NCI-H345 (cell line): ENCODE measurements around the gene SLC36A3.
A peak's percentile ranks its signal among the peaks of the same experiment; 100 is the strongest.
"Not testable (repeated sequence)": the region's sequence is repeated elsewhere in the genome, so short reads cannot be mapped to it uniquely, and the experiment has no call there.

ENCODE experiments used
- DNase-seq: peaks from one replicate; lab custom pipeline; 2025; lab: John Stamatoyannopoulos, UW

Gene SLC36A3

DNA sequence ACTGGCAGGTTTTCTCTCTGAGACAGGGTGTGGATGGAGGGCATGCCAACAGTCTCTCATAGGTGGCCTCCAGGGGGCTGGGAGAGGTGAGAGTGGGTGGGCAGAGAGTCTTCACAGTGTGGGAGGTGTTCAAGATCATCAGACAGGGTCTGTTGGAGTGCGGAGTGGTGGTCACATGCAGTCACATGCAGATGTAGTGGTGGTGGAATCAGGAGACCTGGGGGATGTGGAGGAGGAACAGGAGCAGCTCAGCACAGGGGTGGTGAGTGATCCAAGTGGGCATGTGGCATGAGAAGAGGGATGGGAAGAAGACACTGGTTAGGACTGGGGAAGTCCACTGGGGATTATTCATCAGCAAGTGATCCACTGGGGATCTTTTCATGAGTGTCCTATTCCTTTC, 44.8 kb downstream of the SLC36A3 start:
- no peak for DNase-seq

DNA sequence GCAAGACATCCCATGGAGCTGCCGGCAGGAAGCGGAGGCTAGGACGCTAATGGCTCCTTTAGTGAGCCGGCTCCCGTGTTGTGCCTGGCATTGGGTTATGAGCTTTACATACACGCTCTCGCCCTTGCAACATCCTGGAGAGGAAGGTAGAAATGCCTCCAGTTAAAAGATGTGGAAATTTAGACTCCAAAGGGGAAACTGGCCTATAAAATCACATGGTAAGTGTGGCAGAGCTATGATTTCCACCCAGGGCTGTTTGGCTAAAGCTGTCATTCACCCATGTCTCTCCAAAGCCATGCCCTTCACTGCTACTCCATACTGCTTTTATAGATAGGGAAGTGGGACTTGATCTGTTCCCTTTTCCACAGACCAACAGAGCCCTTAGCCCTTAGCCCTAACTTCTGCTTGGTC, 45.4 kb downstream of the SLC36A3 start:
- DNase-seq: no peak

DNA sequence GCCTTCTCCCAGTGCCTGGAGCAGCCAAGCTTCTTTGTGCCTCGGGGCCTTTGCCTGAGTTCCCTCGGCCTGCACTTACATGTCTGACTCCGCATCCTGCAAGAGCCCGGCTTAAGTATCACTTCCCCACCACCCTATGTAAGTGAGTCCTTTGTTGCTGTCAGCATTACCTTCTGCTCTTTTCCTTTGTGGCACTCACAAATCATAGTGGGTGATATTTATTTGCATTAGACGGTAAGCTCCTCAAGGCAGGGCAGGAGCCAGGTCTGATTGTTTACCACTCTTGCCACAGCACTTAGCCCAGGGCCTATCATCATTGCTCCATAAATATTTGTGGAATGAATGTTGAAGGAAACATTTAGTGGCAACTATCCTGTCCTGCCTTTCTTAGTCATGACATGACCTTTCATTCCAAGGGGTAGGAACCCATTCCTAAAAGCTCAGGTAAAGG, 45.8 kb downstream of the SLC36A3 start:
- no peak for DNase-seq

DNA sequence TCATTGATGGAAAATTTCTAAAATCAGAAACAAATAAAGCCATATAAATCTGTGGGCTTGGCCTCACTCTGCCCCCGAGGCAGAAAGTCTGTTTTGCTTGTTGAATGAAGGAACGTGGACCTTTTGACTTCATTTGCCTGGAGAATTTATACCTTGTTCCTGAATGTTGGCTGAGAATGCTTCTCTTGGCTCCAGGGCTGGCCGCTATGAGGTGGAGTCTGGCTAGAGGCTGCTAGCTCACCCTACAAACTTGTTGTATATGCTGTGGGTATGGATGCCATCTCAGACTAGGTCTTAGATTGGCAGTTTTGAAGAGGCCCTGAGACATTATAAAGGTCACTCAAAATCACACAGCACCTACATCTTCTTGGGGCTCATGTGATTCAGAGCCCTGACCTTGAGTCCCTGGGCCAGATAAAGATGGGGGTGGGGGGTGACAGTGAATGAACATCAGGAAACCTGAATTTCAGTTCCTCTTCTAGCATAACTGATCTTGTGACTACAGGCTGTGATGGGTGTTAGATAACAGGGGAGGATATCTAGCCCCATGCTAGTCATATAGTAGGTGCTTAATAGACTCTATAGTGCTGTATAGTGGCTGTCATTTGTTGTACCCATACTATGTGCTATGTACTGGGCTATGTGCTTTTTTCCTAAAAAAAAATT, 47.8 kb downstream of the SLC36A3 start:
- no peak for DNase-seq

DNA sequence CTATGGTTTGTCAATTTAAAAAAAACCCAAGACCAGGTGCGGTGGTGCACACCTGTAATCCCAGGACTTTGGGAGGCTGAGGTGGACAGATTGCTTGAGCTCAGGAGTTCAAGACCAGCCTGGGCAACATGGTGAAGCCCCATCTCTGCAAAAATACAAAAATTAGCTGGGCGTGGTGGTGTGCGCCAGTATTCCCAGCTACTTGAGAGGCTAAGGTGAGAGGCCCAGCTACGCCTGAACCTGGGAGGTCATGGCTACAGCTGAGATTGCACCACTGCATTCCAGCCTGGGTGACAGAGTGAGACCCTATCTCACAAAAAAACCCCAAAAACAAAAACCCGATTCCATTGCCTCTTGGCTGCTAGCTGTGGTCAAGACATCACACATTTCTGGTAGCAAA, 48.6 kb downstream of the SLC36A3 start:
- not testable (repeated sequence) for DNase-seq

DNA sequence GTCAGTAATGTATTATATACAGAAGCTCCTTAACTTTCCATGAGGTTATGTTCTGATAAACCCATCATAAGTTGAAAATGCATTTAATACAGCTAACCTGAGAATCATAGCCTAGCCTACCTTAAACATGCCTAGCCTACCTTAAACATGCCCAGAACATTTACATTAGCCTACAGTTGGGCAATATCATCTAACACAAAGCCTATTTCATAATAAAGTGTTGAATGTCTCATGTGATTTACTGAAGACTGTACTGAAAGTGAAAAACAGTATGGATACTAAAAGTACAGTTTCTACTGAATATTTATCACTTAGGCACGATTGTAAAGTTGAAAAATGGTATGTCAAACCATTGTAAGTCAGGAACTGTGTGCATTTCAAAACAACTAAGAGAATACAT, 49.0 kb downstream of the SLC36A3 start:
- DNase-seq: no peak

DNA sequence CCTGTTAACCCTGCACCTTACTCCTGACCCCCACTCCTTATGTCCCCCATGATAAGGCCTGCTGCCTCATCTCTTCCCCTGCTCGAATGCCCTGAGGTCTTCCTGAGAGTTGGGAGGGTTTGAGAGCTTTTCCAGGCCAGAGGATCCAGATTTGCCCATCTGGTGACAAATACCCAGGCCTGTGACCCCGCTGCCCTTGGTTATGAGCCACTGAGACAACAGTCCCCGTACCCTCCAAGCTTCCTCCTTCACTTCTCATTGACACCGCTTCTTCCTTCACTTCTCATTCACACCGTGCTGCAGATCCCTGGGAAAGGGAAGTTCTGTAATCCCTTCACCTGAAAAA, 50.0 kb downstream of the SLC36A3 start:
- no peak for DNase-seq

DNA sequence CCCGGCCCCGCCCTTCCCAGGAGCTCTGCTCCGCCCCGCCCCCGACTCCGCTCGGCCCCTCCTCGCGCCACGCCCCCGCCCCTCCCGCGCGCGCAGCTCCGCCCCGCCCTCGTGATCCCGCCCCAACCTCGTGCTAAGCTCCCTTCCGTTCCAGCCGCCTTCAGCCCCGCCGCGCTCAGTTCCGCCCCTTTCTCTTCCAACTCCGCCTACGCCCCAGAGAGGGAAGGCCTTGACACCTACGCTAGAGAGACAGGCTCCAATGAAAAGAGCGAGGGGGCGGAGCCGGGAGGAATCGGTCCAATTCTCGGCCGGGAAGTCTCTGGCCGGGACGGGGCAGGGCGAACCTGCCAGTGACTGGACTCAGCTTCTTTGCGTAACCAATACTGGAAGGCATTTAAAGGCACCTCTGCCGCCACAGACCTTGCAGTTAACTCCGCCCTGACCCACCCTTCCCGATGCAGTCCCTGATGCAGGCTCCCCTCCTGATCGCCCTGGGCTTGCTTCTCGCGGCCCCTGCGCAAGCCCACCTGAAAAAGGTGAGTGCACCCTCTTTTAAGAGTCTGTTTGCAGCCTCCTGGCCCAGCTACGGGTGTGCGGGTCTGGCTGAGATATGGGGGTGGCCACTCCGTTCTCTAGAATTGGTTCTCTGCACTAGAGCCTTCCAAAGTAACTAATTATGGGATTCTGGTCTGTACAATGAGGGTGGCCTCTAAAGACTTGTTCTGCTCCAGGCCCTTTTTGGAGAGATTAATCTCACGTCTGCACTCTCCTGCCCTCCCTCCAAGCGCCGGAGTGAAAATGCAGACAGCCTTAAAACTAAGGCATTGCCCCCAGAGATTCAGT, 50.6 kb downstream of the SLC36A3 start, which contains the start of gene GM2A:
Gene GM2A, plus strand, starts transcription at position 424 of the 843 bp plus-strand sequence. Its CDS starts 32 bp downstream, at position 456.
- peak; percentile 99 for DNase-seq

DNA sequence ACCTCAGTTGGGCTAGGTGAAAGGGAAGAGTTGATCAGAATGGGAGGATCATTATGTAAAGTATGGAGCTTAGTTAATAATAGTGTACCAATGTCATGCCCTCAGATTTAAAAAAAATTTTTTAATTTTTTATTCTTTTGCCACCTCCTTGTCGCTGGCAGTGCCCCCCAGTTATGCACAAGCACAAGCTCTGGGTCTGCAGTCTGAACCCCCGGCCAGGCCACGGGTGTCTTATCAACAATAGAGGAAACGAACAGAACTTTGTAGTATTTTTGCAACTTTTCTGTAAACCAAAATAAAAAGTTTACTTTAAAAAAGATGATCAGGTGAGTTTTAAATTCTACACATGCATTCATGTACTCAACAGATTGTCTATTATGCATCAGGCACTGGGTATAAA, 51.9 kb downstream of the SLC36A3 start:
- no peak for DNase-seq

DNA sequence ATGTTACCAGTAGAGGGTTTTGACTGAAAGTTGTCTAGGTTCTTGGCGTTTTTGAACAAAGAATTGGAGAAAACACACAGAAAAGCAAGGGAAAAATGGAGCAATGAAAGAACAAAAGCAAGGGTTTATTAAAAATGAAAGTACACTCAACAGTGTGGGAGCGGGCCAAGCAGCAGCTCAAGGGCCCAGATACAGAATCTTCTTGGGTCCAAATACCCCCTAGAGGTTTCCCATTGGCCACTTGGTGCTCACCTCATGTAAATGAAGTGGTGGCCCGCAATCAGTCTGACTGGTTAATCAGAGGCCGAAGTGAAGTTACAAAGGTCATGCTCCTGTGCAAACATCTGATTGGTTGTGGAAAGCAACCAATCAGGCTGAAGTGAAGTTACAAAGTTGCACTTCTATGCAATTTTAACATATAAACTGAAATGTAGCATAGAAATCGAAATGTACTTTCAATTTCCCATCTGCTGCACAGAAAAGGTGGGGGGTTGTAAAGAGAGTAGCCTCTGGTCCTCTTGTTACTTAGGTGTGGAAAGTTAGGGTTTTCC, 52.5 kb downstream of the SLC36A3 start:
- no peak for DNase-seq

DNA sequence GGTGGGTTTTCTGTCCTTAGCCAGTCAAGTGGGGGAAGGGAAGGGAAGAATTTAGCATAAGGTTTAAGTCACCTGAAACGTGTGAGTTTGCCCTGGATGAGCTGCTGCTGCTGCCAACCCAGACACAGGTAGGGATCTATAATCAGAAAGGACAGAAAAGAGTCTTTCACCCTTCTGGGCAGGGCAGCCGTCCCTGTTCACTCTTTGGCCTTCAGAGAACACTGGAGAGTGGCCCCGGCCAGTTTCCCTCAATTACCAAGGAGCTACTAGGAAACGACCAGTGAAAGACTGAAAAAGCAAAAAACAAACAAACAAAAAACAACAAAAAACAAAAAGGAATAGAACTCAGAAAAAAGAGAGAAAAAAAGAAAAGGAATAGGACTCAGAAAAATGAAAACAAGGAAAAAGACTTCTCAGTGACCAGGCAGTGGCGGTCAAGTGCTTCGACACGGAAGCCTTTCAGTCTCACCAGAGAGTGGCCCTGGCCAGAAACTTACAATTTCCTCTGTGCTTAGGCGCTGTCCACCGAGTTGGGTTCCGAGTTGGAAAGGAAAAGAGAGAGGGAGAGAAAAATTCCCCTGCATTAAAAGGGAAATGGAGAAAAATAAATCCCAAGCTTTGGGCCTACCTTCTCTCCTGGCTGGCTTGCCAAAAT, 53.1 kb downstream of the SLC36A3 start:
- no peak for DNase-seq

DNA sequence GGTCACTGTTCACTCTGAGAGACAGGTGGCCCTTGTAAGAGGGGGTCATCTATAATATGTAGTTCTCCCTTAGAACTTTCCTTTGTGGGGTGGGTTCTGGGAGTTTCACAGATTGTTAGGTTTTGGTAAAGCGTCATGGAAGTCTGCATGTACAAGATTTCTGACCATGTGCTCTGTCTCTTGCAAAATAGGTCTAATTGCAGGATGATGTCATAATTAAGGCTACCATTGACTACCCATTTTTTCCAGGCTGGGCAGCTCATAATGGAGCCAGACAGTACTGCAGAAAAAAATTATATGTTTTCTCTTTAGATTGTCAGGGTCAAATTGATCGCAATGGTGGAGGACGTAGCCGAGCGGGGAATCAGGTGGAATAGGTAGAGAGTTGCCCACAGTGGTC, 54.3 kb downstream of the SLC36A3 start:
- DNase-seq: no peak

DNA sequence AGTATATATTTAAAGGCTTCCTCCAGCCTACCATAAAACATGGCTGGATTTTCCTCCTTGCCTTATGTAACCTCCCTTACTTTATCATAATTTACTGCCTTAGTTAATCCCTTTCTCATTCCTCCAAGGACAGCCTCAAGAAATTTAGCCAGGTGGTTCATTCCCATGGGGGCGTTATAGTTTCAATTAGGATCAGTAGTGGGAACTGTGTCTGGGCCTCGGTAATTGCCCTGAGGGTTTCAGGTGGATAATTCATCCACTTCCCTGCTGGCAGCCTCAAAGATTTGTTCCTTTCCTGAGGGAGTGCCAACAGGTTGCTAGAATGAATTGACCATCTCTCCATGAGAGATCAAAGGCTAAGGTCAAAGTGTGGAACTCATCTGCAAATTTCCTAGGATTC, 54.9 kb downstream of the SLC36A3 start:
- DNase-seq: no peak

DNA sequence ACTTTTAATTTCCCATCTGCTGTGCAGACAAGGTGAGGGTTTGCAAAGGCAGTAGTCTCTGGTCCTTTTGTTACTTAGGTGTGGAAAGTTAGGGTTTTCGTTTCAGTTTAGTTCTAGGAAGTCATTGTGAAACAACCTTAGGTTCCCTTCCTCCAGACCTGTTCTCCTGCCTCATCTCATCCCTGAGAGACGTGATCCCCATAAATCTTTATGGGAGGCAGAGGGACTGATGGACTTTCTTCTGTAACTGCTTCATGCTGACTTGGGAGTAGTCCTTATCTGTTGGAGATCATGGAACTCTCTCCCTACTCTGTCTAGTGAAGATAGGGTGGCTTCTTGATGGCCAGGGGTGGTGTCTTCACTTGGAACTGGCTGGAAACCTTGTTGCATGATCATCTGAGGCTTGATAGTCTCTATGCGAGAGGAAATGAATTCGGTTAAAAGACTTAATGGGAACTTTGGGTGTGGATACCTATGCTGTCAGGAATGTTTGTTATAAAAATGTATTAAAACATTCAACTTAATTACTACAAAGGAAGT, 57.8 kb downstream of the SLC36A3 start:
- DNase-seq: no peak

DNA sequence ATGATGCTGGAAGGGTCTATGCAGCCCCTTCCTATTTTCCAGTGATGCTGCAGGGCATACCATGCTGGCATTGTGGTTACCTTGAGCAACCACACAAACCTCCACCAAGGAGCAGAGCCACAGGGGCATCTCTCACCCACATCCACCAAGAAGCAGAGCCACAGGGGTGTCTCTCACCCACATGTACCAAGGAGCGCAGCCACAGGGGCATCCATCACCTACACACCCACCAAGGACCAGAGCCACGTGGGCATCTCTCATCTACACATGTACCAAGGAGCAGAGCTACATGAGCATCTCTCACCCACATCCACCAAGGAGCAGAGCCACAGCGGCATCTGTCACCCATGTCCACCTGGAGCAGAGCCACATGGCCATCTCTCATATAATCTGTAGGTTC, 59.4 kb downstream of the SLC36A3 start:
- DNase-seq: no peak

DNA sequence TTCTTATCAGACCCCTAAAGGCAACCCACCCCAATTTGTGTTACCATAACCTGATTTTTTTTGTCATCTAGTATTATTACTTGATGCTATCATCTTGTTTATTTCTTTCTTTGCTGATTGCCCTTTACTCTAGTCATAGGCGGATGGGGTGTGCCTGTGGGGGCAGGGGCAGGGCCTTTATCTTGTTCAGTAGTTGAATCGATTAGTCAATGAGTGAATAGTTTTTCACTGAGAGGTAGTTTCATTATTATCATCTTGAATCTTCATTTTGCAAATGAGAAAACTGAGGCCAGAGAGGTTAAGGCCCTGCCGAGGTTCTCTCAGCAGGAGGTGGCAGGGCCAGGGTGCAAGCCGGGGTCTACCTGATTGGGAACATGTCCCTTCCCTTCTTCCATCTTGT, 60.0 kb downstream of the SLC36A3 start:
- no peak for DNase-seq

DNA sequence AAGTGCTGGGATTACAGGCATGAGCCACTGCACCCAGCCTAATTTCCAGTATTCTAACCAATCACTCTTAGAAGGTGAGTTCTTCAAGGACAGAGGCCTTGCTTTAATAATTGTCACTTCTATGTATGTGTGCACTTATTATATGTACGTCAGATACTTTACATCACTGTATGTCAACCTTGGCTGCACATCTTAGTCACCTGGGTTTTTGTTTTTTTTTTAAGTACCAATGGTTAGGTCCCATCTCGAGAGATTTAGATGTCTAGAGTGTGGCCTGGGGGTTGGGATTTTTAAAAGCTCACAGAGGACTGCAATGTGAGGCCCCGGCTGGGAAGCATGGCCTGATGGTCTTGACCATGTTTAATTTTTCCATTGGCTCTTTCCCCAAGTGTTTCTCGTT, 60.4 kb downstream of the SLC36A3 start:
- DNase-seq: no peak

DNA sequence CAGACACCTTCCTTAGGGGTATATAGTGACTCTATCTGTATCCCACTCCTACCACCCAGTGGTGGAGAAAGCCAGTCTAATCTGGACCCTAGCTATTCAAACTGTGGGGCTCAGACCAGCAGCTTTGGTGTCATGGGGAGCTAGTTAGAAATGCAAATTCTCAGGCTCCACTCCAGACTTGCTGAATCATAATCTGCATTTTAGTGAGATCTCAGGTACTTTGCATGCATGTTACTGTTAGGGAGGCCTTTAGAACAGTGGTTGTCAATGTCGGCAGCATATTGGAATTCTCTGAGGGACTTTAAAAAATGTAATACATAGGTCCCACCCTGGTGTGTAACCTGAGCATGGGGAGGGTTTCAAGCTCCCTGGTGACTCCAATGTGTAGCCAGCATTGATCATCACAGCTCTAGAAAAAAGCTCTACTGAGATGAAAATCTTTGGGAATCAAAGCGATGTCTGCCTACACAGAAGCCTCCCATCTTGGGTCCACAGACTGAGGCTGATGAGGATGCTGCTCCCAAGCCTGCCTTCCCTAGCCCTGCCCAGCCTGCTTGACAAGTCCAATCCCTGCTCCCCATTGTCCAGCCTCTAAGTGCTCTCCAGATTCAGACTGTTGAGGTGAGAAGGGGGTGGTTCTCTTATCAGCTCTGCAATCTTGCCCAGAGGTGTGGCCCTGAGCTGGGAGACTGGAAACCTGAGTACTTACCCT, 62.5 kb downstream of the SLC36A3 start:
- DNase-seq: peak; percentile 5

DNA sequence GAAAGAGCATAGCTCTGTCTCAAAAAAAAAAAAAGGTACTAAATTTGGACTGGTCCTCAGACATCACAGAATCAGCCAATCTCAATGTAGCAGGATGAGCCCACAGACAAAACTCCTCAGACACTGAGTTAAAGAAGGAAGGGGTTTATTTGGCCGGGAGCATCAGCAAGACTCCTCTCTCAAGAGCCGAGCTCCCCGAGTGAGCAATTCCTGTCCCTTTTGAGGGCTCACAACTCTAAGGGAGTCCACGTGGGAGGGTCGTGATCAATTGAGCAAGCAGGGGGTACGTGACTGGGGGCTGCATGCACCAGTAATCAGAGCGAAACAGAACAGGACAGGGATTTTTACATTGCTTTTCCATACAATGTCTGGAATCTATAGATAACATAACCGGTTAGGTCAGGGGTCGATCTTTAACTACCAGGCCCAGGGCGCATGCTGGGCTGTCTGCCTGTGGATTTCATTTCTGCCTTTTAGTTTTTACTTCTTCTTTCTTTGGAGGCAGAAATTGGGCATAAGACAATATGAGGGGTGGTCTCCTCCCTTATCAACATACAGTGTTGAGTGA, 63.2 kb downstream of the SLC36A3 start:
- DNase-seq: not testable (repeated sequence)

DNA sequence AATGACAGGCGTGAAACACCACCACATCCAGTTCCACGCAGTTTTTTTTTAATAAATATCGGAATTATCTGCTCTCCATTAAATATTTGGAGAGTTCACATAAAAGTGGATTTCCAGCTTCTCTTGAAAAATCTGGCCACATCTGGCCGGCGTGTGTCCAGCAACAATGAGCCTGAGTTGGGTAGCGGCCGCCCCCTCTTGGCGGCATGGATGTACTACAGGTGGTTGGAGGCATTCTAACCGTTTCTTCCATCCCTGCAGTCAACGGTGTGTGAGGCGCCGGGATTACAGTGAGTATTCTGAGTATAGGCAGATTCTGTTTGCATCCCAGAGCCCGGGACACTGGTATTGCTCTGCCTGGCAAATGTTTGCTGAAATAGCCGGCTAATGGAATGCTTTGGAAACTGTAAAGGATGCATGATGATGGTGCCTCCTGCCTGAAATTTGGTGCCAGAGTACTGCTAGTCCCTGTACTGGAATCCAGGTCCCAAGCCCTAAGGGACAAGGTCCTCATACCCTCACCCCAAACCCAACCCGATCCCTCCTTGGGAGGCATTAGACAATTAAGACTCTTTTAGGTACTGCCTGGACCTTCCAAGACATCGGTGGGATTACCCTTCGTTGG, 64.2 kb downstream of the SLC36A3 start:
- peak; percentile 3 for DNase-seq

DNA sequence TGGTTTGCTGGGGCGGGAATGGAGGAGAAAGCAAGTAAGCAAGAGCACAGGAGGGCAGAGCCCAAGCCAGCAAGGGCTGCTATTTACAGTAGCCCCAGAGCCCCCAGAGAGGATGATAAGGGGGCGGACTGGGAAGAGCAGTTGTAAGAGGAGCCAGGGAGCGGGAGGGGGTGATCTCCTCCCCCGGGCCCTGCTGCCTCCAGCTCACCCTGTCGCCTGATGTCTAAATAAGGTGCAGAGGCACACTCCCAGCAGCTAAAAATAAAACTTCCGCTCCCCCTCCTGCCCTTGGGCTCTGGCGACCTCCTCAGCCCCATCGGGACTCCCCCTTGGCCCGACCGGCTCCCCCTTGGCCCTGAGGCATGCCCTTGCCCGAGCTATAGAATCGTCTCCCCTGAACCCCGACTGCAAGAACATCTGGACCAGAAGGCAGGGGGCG, 65.2 kb downstream of the SLC36A3 start:
- DNase-seq: no peak
